NCI-H128 (cell line): ENCODE data around the gene PDZRN3.
"Not testable (repeated sequence)": the region's sequence is repeated elsewhere in the genome, so short reads cannot be mapped to it uniquely, and the experiment has no call there.

Experiments
- DNase-seq: peaks from one replicate; lab custom pipeline; 2025; ENCODE audit not compliant: unreplicated experiment; lab: John Stamatoyannopoulos, UW

The PDZRN3 gene

GRCh38 chr3:73592154-73593144 lies 32.3 kb downstream of the PDZRN3 start:
- no peak for DNase-seq

GRCh38 chr3:73591286-73591800 lies 33.4 kb downstream of the PDZRN3 start:
- no peak for DNase-seq

GRCh38 chr3:73586628-73587027 lies 38.1 kb downstream of the PDZRN3 start:
- no peak for DNase-seq

- DNase-seq: no peak
These were observed 38.6 kb downstream of the PDZRN3 start for GRCh38 chr3:73586190-73586589.

- DNase-seq: no peak
These were observed 39.9 kb downstream of the PDZRN3 start for GRCh38 chr3:73584873-73585272.

- no peak for DNase-seq
These were observed 42.2 kb downstream of the PDZRN3 start for GRCh38 chr3:73582535-73582934.

GRCh38 chr3:73581134-73581846 lies 43.5 kb downstream of the PDZRN3 start:
- no peak for DNase-seq

- DNase-seq: no peak
These were observed 44.4 kb downstream of the PDZRN3 start for GRCh38 chr3:73580343-73580742.

- no peak for DNase-seq
These were observed 47.0 kb downstream of the PDZRN3 start for GRCh38 chr3:73577704-73578103.

GRCh38 chr3:73576999-73577461 lies 47.7 kb downstream of the PDZRN3 start:
- no peak for DNase-seq

- DNase-seq: no peak
These were observed 48.8 kb downstream of the PDZRN3 start for GRCh38 chr3:73575953-73576352.

GRCh38 chr3:73575519-73575918 lies 49.2 kb downstream of the PDZRN3 start:
- no peak for DNase-seq

- DNase-seq: no peak
These were observed 51.5 kb downstream of the PDZRN3 start for GRCh38 chr3:73573204-73573603.

GRCh38 chr3:73572368-73572767 lies 52.4 kb downstream of the PDZRN3 start:
- DNase-seq: no peak

- DNase-seq: no peak
These were observed 53.4 kb downstream of the PDZRN3 start for GRCh38 chr3:73571238-73571794.

- DNase-seq: no peak
These were observed 55.4 kb downstream of the PDZRN3 start for GRCh38 chr3:73569246-73569760.

- DNase-seq: no peak
These were observed 56.3 kb downstream of the PDZRN3 start for GRCh38 chr3:73568371-73568862.

- DNase-seq: not testable (repeated sequence)
These were observed 59.4 kb downstream of the PDZRN3 start for GRCh38 chr3:73565374-73565773.

- no peak for DNase-seq
These were observed 60.7 kb downstream of the PDZRN3 start for GRCh38 chr3:73563896-73564582.

GRCh38 chr3:73561494-73561893 lies 63.2 kb downstream of the PDZRN3 start:
- DNase-seq: no peak
